HG03442 (cell line): Measurements from ENCODE around the gene DDA1.
A peak's percentile ranks its signal among the peaks of the same experiment; 100 is the strongest.
"Not testable (repeated sequence)": the region's sequence is repeated elsewhere in the genome, so short reads cannot be mapped to it uniquely, and the experiment has no call there.

ENCODE experiments used
- ATAC-seq: cut with Tn5 transposase; IDR thresholded peaks from one replicate; pipeline ENCODE4 v1.9.1; 2021; ENCODE audit warnings: mild to moderate bottlenecking, moderate library complexity; ENCODE audit not compliant: unreplicated experiment

Gene DDA1

DNA sequence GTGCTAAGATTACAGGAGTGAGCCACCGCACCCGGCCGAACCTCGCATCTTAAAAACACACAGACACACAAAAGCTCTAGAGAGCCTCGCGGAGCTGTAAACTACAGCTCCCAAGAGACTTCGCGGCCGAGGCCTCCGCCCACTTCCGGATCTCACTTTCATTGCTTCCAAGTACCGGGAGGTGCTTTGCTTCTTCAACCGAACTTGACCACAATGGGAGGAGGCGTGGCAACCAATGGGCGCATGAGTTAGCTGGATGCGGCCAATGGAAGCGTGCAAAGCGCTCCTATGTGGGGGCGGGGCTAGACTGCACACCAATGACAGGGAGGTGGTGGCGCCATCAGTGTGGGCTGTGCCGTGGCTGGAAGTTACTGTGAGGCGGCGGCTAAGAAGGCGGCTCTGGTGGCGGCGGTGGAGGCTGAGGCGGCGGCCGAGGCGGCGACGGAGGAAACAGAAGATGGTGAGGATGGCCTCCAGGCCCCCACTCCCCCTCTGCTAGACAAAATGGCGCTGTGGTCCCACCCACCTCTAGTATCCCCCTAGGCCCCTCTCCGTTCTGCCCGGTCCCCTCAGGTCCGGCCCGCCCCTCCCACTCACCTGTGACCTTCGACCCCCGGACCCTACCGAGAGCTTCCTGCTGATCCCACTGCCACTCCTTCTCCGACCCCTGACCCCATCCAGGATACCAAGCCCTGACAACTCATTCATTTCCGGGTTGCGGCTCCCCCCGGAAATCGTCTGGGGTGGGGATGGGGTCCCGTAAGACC lies at the start of gene DDA1:
DDA1 (plus strand) TSS at position 366 of the 767 bp plus-strand sequence; CDS start at position 458, 92 bp downstream.
- peak; percentile 52 for ATAC-seq

DNA sequence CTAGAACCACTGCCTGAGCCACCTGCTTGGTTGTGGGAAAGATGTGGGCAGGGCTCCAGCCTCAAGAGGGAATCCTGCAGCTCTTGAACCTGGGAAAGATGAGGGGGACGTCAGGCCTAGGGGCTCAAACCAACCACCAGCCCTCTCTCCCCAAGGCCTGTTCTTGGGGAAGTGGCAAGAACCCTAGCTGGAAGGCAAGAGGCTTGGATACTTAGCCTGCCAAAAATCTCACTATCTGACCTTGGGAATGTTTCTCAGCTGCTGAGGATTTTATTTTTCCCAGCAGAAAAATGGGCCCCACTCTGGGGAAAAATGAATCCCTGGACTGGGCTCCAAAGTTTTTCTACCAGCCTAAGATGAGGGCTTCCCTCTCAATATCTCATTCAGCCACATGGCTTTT lies 49.4 kb upstream of the DDA1 start:
- no peak for ATAC-seq

DNA sequence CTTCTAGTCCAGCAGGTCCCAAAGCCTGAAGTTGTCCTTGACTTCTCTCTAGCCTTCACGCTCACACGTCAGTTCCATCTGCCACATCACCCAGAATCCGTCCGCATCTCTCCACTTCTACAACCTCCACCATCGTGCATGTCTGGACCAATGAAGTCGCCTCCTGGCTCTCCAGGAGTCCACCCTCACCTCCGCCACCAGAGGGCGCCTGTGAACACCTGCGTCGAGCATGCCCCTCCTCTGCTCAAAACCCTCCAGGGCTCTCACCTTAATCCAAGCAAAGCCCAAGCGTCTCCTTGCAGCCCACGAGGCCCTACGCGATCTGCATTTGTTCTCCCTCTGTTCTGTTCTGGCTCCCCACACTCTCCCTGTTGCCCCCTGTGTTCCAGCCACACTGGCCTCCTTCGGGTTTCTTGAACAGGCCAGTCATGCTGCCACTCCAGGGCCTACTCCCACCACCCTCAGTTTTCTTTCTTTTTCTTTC lies 48.5 kb upstream of the DDA1 start:
- ATAC-seq = peak; percentile 66

DNA sequence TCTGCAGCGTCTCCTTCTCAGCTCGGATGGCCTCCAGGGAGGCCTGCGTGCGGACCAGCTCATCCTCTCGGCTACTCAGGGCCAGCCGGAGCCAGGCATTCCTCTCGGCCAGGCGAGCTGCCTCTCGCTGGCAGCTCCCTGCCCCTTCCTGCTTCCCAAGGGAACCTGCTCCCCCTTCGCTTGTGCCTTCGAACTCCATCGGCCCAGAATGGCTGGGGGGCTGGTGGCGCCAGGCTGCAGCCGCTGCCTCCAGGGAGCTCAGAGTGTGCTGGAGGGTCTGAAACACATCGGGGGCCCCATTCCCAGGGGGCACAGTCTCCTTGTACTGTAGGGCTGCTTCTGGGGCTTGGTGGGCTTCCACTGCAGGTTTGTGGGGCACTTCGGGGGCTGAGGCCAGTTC lies 46.8 kb upstream of the DDA1 start:
- no peak for ATAC-seq

DNA sequence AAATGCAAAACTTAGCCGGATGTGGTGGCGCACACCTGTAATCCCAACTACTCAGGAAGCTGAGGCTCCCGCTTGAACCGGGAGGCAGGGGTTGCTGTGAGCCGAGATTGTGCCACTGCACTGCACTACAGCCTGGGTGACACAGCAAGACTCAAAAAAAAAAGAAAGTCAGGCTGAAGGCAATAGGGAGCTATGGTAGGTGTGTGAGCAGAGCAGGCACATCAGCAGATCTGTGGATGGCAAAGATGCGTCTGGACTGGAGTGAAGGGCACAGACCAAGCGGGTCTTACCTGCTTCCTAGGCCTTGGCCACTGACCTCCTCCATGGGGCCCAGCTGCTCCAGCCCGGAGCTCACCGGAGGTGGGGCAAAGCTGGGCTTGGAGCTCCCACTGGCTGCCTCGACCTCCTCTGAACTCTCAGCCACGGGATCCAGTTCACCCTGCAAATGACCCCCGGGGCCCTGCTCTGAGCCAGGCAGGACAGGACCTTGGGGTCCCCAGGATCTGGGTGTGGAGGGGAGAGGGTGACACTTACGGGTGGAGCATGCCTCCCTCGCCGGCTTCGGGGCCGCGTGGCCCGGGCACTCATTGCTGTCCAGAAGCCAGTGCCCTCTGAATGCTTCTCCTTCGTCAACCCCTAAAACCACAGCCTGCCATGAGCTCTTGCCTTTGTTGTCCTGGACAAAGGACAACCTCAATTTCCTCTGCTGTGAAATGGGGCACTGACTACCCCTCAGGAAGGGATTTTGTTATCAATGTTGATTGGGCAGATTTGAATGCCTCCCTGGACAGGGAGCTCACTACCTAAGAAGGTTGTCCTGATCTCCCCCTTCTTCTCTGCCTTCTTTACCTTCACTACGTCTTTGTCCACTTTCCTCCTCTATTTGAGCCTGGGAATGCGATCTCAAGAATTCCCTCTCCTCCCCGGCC lies 45.4 kb upstream of the DDA1 start:
- ATAC-seq = no peak

DNA sequence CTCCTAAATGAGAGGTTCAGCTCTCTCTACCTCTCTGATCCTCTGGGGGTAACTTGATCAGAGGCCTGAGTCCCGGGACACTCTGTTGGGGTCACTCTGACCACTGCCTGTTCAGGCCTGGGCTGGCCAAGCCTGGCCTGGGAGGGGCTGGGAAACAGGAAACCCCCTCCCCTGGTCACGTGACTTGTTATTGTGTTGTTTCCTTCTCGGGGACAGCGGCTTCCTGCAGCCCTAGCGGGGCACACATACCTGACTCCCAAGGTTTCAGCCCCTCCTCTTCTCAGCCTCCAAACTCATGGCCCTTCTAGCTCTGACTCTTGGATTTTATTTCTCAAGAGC lies 44.8 kb upstream of the DDA1 start, which contains the start of gene USHBP1:
USHBP1 (minus strand) TSS at position 105 of the 339 bp plus-strand sequence. CDS start 446 bp downstream, outside the sequence.
- no peak for ATAC-seq

DNA sequence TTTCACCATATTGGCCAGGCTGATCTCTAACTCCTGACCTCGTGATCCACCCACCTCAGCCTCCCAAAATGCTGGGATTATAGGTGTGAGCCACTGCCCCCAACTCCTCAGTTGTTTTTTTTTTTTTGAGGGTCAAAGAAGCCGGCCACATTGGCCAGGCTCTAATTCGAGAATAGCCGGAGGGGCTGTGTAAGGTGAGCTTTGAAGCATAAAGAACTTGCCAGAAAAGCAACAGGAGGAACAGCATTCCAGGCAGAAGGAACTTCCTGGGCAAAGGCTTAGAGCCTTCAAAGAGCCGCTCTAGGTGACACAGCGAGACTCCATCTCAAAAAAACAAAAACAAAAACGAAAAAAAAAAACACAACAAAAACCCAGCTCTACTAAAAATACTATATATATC lies 43.3 kb upstream of the DDA1 start:
- no peak for ATAC-seq

DNA sequence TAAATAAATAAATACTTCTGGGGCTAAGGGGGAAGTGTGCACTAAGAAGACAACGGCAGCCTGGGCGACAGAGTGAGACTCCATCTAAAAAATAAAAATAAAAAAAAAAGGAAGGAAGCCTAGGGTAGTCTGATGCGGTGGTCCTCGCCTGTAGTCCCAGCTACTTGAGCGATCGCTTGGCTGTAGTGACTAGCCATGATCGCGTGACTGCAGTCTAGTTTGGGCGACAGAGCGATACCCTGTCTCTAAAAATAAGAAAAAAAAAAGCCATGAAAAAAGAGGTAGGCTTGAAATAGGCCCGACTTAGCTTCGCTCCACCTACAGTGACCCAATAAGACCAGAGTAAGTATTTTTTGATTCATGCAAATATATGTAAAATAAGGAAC lies 42.8 kb upstream of the DDA1 start:
- no peak for ATAC-seq

DNA sequence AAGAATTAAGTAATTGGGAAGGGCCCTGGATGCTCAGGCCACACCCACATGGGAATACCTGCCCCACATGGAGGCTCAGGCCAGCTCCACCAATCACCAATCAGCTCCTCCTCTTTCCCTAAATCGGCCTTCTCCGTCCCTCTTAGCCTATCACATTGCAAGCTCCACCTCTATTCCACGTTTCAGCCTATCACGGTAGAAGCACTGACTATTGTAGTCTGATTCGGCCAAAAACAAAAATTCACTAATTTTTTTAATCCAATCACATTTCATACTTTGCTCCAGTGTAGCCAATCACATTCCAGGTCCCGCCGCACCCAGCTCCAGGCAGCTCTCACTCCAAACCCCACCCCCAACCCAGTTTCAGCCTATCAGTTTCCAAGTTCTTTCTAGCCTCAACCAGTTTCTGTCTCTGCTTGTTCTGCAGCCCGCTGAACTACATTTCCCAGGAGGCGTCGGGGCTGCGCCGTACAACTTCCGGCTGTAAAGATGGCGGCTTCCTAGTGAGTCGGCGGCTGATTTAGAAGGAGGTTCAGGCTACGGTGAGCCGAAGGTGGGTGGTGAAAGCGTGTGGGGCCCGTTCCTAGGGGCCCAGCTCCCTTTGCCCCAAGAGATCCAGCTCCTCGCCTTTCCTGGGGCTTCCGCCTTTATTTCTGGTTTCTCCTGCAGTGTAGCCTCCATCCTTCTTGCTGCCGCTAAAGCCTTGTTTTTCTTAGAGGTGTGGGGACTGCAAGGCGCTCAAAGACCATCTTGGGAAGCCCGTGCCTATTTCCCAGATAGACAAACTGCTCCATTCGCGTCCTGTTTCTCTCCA lies 42.2 kb upstream of the DDA1 start, which contains the start of gene BABAM1:
BABAM1 (plus strand) TSS at position 469 of the 814 bp plus-strand sequence. CDS start 1,364 bp downstream, outside the sequence.
- peak; percentile 89 for ATAC-seq

DNA sequence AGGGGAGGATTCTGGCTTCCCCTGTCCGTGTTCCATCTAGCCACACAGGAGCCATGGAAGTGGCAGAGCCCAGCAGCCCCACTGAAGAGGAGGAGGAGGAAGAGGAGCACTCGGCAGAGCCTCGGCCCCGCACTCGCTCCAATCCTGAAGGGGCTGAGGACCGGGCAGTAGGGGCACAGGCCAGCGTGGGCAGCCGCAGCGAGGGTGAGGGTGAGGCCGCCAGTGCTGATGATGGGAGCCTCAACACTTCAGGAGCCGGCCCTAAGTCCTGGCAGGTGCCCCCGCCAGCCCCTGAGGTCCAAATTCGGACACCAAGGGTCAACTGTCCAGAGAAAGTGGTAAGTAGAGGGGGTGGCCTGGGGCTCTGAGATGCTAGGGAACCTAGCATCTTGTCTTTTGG lies 40.6 kb upstream of the DDA1 start:
- ATAC-seq = no peak

DNA sequence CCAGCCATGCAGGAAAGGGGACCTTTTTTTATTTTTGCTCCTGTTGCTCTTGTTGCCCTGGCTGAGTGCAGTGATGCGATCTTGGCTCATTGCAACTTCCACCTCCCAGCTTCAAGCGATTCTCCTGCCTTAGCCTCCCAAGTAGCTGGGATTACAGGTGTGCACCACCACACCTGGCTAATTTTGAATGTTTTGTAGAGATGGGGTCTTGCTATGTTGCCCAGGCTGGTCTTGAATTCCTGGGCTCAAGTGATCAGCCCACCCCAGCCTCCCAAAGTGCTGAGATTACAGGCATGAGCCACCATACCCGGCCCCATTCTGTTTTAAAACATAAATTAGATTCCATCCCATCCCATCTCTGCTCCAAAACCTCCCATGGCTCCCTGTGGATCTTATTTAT lies 34.5 kb upstream of the DDA1 start:
- ATAC-seq = not testable (repeated sequence)

DNA sequence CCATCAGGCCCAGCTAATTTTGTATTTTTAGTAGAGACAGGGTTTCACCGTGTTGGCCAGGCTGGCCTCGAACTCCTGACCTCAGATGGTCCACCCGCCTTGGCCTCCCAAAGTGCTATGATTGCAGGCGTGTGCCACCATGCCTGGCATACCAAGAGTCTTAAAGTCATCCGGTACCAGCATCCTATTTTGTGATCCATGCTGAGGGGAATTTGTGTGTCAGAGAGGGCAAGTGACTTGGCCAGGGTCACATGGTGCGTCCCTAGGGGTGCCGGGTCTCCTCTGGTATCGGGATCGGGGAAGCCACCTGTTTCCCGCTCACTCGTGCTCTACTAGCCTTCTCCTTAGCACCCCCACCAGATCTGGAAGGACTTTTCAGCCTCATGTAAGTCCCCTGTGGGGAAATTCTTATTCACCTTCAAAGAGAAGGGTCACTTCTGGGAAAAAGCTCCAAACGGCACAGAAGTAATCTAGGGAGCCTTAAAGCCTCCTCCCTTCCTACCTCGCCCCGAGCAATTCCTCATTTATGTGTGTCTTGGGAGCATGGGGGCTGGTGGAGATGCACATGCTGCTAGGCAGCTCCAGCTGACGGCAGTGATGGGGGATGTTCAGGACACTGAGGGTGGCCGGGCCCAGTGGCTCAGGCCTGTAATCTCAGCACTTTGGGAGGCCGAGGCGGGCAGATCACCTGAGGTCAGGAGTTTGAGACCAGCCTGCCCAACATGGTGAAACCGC lies 33.8 kb upstream of the DDA1 start:
- ATAC-seq = no peak

DNA sequence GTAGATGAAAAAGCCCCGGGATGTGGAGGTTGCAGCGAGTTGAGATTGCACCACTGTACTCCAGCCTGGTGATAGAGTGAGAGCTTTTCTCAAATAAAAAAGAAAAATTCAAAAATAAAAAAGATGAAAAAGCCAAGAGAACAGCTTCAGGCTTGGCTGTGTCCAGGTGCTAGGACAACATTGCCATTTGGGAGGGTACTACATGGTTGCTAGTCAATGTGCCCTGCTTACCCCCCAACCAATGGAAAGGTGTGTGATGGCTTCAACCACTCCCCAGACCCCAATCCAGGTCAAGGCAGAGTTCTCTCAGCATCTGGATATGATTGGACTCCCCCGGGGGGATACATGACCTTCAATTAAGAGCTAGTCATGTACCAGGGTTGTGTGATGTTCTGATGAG lies 29.9 kb upstream of the DDA1 start:
- no peak for ATAC-seq

DNA sequence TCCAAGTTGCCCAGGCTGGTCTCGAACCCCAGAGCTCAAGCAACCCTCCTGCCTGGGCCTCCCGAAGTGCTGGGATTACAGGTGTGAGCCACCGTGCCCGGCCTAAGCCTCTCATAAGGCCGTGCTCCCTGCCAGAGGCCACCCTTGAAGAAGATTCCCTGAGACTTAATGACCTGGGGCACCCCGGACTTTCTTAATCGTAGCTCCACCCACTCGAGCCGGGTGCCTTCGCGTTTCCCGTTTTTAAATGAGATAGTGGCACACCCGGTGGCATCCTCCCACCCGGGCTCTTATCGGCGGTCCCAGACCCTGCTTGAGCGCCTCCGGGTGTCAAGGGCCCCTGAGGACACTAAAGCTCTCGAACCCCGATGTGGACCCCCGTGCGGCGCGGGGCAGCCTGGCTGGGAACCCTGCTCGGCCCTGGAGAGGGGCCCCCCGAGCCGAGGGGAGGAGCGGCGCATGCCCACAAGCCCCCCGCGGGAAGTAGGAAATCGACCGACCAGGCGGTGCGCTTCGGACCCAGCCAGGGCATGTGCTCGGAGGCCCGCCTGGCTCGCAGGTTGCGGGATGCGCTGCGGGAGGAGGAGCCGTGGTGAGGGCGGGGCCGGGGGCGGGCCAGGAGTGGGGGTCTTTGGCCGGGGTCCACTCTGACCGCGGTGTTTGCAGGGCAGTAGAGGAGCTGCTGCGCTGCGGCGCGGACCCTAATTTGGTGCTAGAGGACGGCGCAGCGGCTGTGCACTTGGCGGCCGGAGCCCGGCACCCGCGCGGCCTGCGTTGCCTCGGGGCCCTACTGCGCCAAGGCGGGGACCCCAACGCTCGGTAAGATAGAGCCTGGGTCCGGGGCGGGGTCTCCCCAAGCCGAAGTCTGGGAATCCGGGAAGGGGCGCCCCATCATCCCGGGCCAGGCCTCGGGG lies 27.7 kb upstream of the DDA1 start, which contains the start of gene ANKLE1:
ANKLE1 (plus strand) TSS at position 511 of the 914 bp plus-strand sequence; CDS start at position 531, 20 bp downstream.
- ATAC-seq = no peak

DNA sequence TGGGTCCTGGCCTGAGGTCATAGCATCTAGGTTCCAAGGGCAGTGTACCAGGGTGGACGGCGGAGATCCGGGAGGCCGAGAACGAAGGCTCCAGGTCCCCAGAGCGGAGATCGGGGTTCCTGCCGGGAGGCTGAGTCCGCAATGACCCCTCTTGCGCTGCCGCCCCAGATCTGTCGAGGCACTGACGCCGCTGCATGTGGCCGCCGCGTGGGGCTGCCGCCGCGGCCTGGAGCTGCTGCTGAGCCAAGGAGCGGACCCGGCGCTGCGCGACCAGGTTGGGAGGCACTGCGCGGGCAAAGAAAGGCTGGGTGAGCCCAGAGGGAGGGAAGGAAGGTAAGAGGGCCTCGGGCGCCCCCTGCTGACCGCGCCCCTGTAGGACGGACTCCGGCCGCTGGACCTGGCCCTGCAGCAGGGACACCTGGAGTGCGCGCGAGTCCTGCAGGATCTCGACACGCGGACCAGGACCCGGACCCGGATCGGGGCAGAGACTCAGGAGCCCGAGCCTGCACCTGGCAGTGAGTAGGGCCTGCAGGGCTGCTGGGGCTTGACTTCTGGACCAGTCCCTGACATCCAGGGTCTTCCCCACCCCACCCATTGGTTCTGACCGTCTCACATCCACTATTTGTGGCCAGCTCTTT lies 26.8 kb upstream of the DDA1 start:
- ATAC-seq = no peak

DNA sequence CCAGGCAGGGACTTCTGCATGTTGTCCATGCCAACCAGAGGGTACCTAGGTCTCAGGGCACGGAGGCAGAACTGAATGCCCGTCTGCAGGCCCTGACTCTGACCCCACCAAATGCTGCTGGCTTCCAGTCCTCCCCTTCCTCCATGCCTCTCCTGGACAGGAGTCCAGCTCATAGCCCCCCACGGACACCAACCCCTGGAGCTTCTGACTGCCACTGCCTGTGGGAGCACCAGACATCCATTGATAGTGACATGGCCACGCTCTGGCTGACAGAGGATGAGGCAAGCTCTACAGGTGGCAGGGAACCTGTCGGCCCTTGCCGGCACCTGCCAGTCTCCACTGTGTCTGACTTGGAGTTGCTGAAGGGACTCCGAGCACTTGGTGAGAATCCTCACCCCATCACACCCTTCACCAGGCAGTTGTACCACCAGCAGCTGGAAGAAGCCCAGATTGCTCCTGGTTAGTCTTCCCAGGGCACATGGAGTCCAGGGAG lies 25.8 kb upstream of the DDA1 start:
- ATAC-seq = no peak

DNA sequence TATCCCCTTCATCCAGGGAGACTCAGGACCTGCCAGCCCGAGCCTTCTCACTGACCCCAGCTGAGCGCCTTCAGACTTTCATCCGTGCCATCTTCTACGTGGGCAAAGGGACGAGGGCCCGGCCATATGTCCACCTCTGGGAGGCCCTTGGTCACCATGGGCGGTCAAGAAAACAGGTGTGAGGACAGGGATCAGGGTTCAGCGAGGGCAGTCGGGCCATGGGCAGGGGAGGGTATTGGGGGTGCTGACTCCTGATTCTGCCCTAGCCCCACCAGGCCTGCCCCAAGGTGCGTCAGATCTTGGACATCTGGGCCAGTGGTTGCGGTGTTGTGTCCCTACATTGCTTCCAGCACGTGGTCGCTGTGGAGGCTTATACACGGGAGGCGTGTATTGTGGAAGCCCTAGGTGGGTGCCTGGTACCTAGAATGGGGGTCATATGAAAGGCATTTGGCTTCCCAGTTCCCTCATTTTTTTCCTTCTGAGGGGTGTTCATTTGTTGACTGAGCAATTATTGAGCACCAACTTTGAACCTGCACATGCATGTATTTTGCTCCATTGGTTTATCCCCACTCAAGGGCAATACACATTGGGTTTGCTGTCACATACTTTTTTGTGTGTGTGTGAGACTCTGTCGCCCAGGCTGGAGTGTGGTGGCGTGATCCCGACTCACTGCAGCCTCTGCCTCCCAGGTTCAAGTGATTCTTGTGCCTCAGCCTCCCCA lies 23.8 kb upstream of the DDA1 start:
- no peak for ATAC-seq

DNA sequence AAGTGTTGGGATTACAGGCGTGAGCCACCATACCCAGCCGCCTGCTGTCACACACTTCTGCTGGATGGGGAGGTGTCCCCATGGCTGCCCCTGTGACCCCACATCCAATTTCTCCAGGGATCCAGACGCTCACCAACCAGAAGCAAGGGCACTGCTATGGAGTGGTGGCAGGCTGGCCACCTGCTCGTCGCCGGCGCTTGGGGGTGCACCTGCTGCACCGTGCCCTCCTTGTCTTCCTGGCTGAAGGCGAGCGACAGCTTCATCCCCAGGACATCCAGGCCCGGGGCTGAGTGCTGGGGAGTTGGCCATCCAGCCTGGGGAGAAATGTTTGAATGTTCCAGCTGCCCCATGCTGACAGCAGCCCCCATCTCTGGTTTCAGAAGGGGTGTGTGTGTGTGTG lies 23.1 kb upstream of the DDA1 start:
- ATAC-seq = no peak
